ENCODE data around the gene VPS35. TPM values are rescaled to one million over a fixed set of nuclear protein-coding genes. Genes with fewer than 3 reads are reported as not detected.

The VPS35 gene
- polyA plus RNA-seq, 2 of the 4 experiments (the other 2 are of a cell fraction): 82.3 to 85.5 TPM

DNA sequence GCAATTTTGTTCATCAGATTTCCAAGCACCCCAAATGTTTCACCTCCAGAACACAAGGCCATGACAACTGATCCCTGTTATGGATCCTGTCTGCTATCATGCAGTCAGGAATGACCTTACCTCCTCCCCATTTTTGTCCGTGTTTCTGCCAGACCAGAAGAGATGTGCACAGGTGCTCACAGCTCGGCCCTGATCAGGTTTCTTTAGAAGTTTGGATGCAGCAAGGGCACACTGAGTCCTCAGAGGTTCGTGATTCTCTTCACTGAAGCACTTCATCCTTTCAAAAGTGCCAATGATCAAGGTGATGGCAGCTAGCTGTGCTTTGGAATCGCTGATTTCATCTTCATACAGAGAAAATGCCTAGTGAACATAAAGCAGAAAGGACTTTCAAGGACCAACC, 26.9 kb downstream of the VPS35 start:
- ATAC-seq: no peak
- Histone ChIP-seq H3K4me2 (no peak overlapping the region), H3K4me3 (no peak overlapping the region), H3K9me3 (no peaks in the 10 kb centered on the region), H3K27ac (no peak overlapping the region), H3K4me1 (no peaks in the 10 kb centered on the region)
- TF ChIP-seq ZNF302 (CRISPR knock-in tag; IDR thresholded peaks at IDR 0.05): no peak
- TF ChIP-seq, protein P1, sequence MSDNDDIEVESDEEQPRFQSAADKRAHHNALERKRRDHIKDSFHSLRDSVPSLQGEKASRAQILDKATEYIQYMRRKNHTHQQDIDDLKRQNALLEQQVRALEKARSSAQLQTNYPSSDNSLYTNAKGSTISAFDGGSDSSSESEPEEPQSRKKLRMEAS (IDR thresholded peaks at IDR 0.05): no peak
- TF ChIP-seq RCOR1 (IDR thresholded peaks at IDR 0.05; ENCODE audit: low read depth, low read length): no peak
- POLR2A ChIA-PET: no interaction called here
- 71% methylated on average over 4 of the region's 4 CpGs for WGBS (ENCODE audit: missing lambda C conversion rate)
- CTCF ChIA-PET: interaction anchor here (0.9 to 4.1 kb wide), 3 partner anchors 9 to 22 kb away, joined by 3 to 27 read pairs (median 4); no protein-coding TSS in a partner anchor
- DNase-seq (ENCODE audit: low read depth in 1 of 2, low spot score in 1 of 2): no peak
- FAIRE-seq: no peak

DNA sequence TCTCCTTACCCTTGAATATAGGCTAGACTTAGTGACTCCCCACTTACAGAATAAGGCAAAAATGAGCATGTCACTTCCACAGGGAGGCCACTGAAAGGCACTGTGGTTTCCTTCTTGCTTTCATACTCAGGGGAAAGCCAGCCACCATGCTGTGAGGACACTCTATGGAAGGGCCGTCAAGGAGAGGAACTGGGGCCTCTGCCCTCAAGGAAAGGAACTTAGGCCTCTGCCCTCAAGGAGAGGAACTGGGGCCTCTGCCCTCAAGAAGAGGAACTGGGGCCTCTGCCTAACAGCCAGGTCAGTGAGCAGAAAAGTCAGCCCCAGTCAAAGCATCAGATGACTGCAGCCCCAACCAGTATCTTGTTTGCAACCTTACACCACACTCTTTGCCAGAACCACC, 30.1 kb downstream of the VPS35 start:
- ChIA-PET POLR2A (no interaction called here), CTCF (interaction anchor here (4.1 kb wide), 1 partner anchor 14 kb away, joined by 27 read pairs; no protein-coding TSS in a partner anchor)
- no peak overlapping the region for H3K27ac ChIP-seq
- no peak overlapping the region for H3K4me3 ChIP-seq
- no peaks in the 10 kb centered on the region for H3K4me1 ChIP-seq
- WGBS (ENCODE audit: missing lambda C conversion rate): 100% methylated on average over 1 of the region's 1 CpG
- FAIRE-seq (no peak), ATAC-seq (0 out of 6 replicates have a peak, but pooled peaks of 1 of the 2 experiments have one; percentile 24), DNase-seq (ENCODE audit: low read depth in 1 of 2, low spot score in 1 of 2) (no peak)
- TF ChIP-seq, protein P2, sequence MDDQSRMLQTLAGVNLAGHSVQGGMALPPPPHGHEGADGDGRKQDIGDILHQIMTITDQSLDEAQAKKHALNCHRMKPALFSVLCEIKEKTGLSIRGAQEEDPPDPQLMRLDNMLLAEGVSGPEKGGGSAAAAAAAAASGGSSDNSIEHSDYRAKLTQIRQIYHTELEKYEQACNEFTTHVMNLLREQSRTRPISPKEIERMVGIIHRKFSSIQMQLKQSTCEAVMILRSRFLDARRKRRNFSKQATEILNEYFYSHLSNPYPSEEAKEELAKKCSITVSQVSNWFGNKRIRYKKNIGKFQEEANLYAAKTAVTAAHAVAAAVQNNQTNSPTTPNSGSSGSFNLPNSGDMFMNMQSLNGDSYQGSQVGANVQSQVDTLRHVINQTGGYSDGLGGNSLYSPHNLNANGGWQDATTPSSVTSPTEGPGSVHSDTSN (IDR thresholded peaks at IDR 0.05): no peak
- TF ChIP-seq NFE2L2 (conservative IDR thresholded peaks at IDR 0.05; ENCODE audit: low read length) (no peak), NR3C1 (IDR thresholded peaks at IDR 0.05) (no peak), SREBF2 (IDR thresholded peaks at IDR 0.05) (no peak), POLR2A (IDR thresholded peaks at IDR 0.05; ENCODE audit: low read length) (no peak), HOXA7 (CRISPR knock-in tag; IDR thresholded peaks at IDR 0.05) (no peak), ZSCAN20 (CRISPR knock-in tag; IDR thresholded peaks at IDR 0.05) (no peak), POLR2AphosphoS2 (conservative IDR thresholded peaks at IDR 0.05; ENCODE audit: low read length) (no peak), BHLHE40 (IDR thresholded peaks at IDR 0.05; ENCODE audit: low read depth, low read length) (no peak), PHF8 (IDR thresholded peaks at IDR 0.05; ENCODE audit: borderline replicate concordance, low read depth) (no peak), MAZ (IDR thresholded peaks at IDR 0.05; ENCODE audit: borderline replicate concordance, low read depth, low read length) (no peak), CHD2 (IDR thresholded peaks at IDR 0.05; ENCODE audit: low read length, partially characterized antibody) (no peak), TP53 (CRISPR knock-in tag; IDR thresholded peaks at IDR 0.05) (no peak), CEBPB (IDR thresholded peaks at IDR 0.05) (no peak)
- TF ChIP-seq, protein P3, sequence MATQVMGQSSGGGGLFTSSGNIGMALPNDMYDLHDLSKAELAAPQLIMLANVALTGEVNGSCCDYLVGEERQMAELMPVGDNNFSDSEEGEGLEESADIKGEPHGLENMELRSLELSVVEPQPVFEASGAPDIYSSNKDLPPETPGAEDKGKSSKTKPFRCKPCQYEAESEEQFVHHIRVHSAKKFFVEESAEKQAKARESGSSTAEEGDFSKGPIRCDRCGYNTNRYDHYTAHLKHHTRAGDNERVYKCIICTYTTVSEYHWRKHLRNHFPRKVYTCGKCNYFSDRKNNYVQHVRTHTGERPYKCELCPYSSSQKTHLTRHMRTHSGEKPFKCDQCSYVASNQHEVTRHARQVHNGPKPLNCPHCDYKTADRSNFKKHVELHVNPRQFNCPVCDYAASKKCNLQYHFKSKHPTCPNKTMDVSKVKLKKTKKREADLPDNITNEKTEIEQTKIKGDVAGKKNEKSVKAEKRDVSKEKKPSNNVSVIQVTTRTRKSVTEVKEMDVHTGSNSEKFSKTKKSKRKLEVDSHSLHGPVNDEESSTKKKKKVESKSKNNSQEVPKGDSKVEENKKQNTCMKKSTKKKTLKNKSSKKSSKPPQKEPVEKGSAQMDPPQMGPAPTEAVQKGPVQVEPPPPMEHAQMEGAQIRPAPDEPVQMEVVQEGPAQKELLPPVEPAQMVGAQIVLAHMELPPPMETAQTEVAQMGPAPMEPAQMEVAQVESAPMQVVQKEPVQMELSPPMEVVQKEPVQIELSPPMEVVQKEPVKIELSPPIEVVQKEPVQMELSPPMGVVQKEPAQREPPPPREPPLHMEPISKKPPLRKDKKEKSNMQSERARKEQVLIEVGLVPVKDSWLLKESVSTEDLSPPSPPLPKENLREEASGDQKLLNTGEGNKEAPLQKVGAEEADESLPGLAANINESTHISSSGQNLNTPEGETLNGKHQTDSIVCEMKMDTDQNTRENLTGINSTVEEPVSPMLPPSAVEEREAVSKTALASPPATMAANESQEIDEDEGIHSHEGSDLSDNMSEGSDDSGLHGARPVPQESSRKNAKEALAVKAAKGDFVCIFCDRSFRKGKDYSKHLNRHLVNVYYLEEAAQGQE (IDR thresholded peaks at IDR 0.05): no peak
- TF ChIP-seq, protein P4, sequence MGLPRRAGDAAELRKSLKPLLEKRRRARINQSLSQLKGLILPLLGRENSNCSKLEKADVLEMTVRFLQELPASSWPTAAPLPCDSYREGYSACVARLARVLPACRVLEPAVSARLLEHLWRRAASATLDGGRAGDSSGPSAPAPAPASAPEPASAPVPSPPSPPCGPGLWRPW (IDR thresholded peaks at IDR 0.05): no peak
- TF ChIP-seq, protein P5, sequence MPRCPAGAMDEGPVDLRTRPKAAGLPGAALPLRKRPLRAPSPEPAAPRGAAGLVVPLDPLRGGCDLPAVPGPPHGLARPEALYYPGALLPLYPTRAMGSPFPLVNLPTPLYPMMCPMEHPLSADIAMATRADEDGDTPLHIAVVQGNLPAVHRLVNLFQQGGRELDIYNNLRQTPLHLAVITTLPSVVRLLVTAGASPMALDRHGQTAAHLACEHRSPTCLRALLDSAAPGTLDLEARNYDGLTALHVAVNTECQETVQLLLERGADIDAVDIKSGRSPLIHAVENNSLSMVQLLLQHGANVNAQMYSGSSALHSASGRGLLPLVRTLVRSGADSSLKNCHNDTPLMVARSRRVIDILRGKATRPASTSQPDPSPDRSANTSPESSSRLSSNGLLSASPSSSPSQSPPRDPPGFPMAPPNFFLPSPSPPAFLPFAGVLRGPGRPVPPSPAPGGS (IDR thresholded peaks at IDR 0.05): no peak
- TF ChIP-seq, protein P6, sequence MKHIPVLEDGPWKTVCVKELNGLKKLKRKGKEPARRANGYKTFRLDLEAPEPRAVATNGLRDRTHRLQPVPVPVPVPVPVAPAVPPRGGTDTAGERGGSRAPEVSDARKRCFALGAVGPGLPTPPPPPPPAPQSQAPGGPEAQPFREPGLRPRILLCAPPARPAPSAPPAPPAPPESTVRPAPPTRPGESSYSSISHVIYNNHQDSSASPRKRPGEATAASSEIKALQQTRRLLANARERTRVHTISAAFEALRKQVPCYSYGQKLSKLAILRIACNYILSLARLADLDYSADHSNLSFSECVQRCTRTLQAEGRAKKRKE (CRISPR knock-in tag; IDR thresholded peaks at IDR 0.05; ENCODE audit: low read depth): no peak
- TF ChIP-seq, protein P7, sequence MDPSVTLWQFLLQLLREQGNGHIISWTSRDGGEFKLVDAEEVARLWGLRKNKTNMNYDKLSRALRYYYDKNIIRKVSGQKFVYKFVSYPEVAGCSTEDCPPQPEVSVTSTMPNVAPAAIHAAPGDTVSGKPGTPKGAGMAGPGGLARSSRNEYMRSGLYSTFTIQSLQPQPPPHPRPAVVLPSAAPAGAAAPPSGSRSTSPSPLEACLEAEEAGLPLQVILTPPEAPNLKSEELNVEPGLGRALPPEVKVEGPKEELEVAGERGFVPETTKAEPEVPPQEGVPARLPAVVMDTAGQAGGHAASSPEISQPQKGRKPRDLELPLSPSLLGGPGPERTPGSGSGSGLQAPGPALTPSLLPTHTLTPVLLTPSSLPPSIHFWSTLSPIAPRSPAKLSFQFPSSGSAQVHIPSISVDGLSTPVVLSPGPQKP (IDR thresholded peaks at IDR 0.05; ENCODE audit: low read depth, low read length): no peak
- H3K4me2 ChIP-seq: no peak overlapping the region
- H3K9me3 ChIP-seq: no peaks in the 10 kb centered on the region

Data from A549 (cell line).